Endodermal cell (in vitro differentiated cells): Measurements from ENCODE around the gene GNA12. TPM values are rescaled to one million over a fixed set of nuclear protein-coding genes. Genes with fewer than 3 reads are reported as not detected.

Source experiments
- DNase-seq: peaks from one replicate; pipeline ENCODE4 v3.0.0-alpha.2; 2017
- H3K27ac ChIP-seq: 2 replicates; pipeline ENCODE4 v1.5.1; 2013; ENCODE audit warnings: mild to moderate bottlenecking, low read depth, low read length, moderate library complexity
- H3K27me3 ChIP-seq: 2 replicates; pipeline ENCODE4 v1.6.1; 2013; ENCODE audit warnings: mild to moderate bottlenecking, low read length, moderate library complexity; ENCODE audit not compliant: insufficient read depth, control insufficient read depth, poor library complexity, severe bottlenecking
- H3K36me3 ChIP-seq: 2 replicates; pipeline ENCODE4 v1.7.0; 2013; ENCODE audit warnings: mild to moderate bottlenecking, low read length, moderate library complexity; ENCODE audit not compliant: control insufficient read depth, insufficient read depth
- H3K4me1 ChIP-seq: one replicate; pipeline ENCODE4 v1.7.0; 2013; ENCODE audit warnings: low read length; ENCODE audit not compliant: control insufficient read depth, insufficient read depth
- H3K4me3 ChIP-seq: 2 replicates; pipeline ENCODE4 v1.5.1; 2013; ENCODE audit warnings: mild to moderate bottlenecking, low read length, moderate library complexity
- H3K9ac ChIP-seq: 2 replicates; pipeline ENCODE4 v1.6.1; 2013; ENCODE audit warnings: mild to moderate bottlenecking, low read length, moderate library complexity; ENCODE audit not compliant: poor library complexity, severe bottlenecking; ENCODE audit errors: extremely low read depth
- H3K9me3 ChIP-seq: 2 replicates; pipeline ENCODE4 v1.6.1; 2013; ENCODE audit warnings: mild to moderate bottlenecking, low read length, moderate library complexity; ENCODE audit not compliant: control insufficient read depth
- H3K27ac Mint-ChIP-seq: 2 replicates; pipeline ENCODE4 v1.8.0; 2020; ENCODE audit warnings: mixed read lengths
- H3K27me3 Mint-ChIP-seq: 2 replicates; pipeline ENCODE4 v1.8.0; 2021; ENCODE audit warnings: mild to moderate bottlenecking, mixed read lengths; ENCODE audit not compliant: insufficient read depth
- H3K36me3 Mint-ChIP-seq: 2 replicates; pipeline ENCODE4 v1.8.0; 2020; ENCODE audit warnings: low read depth, mixed read lengths
- H3K4me1 Mint-ChIP-seq: 2 replicates; pipeline ENCODE4 v1.8.0; 2020; ENCODE audit warnings: mixed read lengths
- H3K4me3 Mint-ChIP-seq: 2 replicates; pipeline ENCODE4 v1.8.0; 2020; ENCODE audit warnings: mild to moderate bottlenecking, moderate library complexity, mixed read lengths
- H3K9me3 Mint-ChIP-seq: 2 replicates; pipeline ENCODE4 v1.8.0; 2020; ENCODE audit warnings: mild to moderate bottlenecking, mixed read lengths
- WGBS, 2 experiments: methylation state at CpG; one replicate each; pipeline versions ENCODE4 v1.1.5 to v1.1.7; 2013; ENCODE audit warnings: missing lambda C conversion rate in 2 of 2, mixed read lengths in 1 of 2; ENCODE audit not compliant: insufficient coverage in 1 of 2, insufficient read length in 1 of 2; 5-methylcytosine and 5-hydroxymethylcytosine counted together
- total RNA-seq, 2 donors: library from RNA; stranded (reverse); fragmentation: NEBNext Ultra II Directional in 1 of 2; extraction: Animal tissue kit (Norgen Biotek cat#: 25700) in 1 of 2; gene quantifications; 2 replicates in 1 of 2; 3 replicates in 1 of 2; pipeline ENCODE4 v1.2.1, GENCODE V29; 2021
- TF ChIP-seq, protein P1 (sequence below): fragments of 200-600 bp; sonication (generic); conservative IDR thresholded peaks from 2 replicates; pipeline ENCODE4 v1.5.0; 2021; ENCODE audit warnings: antibody characterized with exemption, mild to moderate bottlenecking

GNA12 gene
- total RNA-seq, 2 donors from 2014 or later: 55.0 to 64.7 TPM

DNA sequence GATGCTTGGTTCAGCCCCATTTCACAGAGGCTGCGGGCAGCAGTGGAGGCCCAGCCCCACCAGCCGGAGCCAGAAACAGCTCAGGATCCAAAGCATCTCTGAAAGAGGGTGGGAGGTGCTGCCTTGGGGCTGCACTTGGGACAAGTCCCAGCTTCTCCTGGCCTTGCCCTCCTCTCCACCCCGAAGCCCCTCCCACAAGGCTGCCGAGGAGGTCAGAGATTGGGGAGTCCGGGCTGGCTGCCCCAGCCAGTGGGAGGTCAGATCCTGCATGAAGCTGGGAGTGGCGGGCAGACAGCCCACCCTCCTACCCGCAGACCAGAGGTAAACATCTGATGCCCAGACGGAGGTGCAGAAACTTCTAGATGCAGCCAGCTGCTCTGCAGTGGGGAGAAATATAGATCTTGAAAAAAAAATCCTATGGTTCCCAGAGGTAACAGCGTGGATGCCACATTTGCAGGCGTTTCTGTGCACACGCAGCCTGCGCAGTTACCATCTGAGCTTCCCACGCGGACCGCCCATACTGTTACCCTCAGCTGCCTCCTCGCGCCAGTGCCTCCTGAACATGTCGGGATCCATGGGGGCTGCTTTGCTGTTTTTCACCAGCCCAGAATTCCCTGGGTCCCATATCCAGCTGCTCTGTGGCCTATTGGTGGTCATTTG, 36.9 kb upstream of the GNA12 start:
- no peaks in the 10 kb centered on the region for H3K9me3 Mint-ChIP-seq
- Histone ChIP-seq H3K36me3 (no peaks in the 10 kb centered on the region), H3K9ac (no peak overlapping the region), H3K27ac (no peak overlapping the region), H3K4me3 (no peak overlapping the region), H3K9me3 (no peaks in the 10 kb centered on the region), H3K4me1 (peaks cover 2% of the 10 kb centered on the region), H3K27me3 (no peaks in the 10 kb centered on the region)
- H3K27ac Mint-ChIP-seq: no peak overlapping the region
- WGBS, 2 experiments: 82 to 83% methylated on average over 16 to 18 of the region's 18 CpGs
- no peaks in the 10 kb centered on the region for H3K27me3 Mint-ChIP-seq
- no peak overlapping the region for H3K4me3 Mint-ChIP-seq
- TF ChIP-seq, protein P1, sequence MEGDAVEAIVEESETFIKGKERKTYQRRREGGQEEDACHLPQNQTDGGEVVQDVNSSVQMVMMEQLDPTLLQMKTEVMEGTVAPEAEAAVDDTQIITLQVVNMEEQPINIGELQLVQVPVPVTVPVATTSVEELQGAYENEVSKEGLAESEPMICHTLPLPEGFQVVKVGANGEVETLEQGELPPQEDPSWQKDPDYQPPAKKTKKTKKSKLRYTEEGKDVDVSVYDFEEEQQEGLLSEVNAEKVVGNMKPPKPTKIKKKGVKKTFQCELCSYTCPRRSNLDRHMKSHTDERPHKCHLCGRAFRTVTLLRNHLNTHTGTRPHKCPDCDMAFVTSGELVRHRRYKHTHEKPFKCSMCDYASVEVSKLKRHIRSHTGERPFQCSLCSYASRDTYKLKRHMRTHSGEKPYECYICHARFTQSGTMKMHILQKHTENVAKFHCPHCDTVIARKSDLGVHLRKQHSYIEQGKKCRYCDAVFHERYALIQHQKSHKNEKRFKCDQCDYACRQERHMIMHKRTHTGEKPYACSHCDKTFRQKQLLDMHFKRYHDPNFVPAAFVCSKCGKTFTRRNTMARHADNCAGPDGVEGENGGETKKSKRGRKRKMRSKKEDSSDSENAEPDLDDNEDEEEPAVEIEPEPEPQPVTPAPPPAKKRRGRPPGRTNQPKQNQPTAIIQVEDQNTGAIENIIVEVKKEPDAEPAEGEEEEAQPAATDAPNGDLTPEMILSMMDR: no peak
- H3K4me1 Mint-ChIP-seq: peaks cover 4% of the 10 kb centered on the region
- H3K36me3 Mint-ChIP-seq: no peaks in the 10 kb centered on the region
- DNase-seq: peak; percentile 91

DNA sequence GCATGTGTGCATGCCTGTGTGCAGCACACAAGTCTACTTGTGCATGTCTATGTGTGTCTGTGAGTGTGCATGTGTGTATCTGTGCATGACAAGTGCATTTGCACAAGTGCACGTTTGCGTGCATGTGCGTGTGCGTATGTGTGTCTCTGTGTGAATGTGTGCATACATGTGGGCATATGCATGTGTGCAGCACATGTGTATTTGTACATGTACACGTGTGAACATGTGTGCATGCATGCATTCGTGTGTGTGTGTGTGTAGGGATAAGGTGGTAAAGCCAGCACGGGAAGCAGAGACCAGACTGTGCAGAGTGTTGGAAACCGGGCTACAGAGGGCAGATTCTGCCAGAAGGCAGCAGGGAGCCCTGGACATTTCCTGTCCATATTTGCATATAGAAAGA, 35.9 kb upstream of the GNA12 start:
- no peak overlapping the region for H3K27ac Mint-ChIP-seq
- Histone ChIP-seq H3K9me3 (no peaks in the 10 kb centered on the region), H3K36me3 (no peaks in the 10 kb centered on the region), H3K9ac (no peak overlapping the region), H3K27me3 (no peaks in the 10 kb centered on the region), H3K4me3 (no peak overlapping the region), H3K4me1 (peaks cover 2% of the 10 kb centered on the region), H3K27ac (no peak overlapping the region)
- H3K27me3 Mint-ChIP-seq: no peaks in the 10 kb centered on the region
- 75 to 89% methylated on average over 4 to 8 of the region's 8 CpGs for WGBS, 2 experiments
- peaks cover 4% of the 10 kb centered on the region for H3K4me1 Mint-ChIP-seq
- H3K36me3 Mint-ChIP-seq: no peaks in the 10 kb centered on the region
- TF ChIP-seq, protein P1: no peak
- H3K9me3 Mint-ChIP-seq: no peaks in the 10 kb centered on the region
- no peak for DNase-seq
- H3K4me3 Mint-ChIP-seq: no peak overlapping the region

DNA sequence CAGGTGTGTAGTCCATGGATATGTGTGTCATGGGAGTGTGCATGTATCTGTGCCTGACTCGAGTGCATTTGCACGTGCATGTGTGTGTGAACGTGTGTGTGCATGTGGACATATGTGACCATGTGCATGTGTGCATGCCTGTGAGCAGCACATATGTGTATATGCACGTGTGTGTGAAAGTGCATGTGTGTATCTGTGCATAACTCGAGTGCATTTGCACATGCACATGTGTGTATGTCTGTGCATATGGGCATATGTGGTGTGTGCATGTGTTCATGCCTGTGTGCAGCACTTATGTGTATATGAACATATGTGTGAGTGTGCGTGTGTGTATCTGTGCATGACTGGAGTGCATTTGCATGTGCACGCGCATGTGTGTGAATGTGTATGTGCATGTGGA, 35.2 kb upstream of the GNA12 start:
- no peak for DNase-seq
- TF ChIP-seq, protein P1: no peak
- 92 to 94% methylated on average over 8 of the region's 8 CpGs for WGBS, 2 experiments
- Histone ChIP-seq H3K4me1 (peaks cover 2% of the 10 kb centered on the region), H3K4me3 (no peak overlapping the region), H3K9ac (no peak overlapping the region), H3K36me3 (no peaks in the 10 kb centered on the region), H3K27me3 (no peaks in the 10 kb centered on the region), H3K27ac (no peak overlapping the region), H3K9me3 (no peaks in the 10 kb centered on the region)
- Mint-ChIP-seq H3K27ac (no peak overlapping the region), H3K4me1 (peaks cover 4% of the 10 kb centered on the region), H3K4me3 (no peak overlapping the region), H3K36me3 (no peaks in the 10 kb centered on the region), H3K9me3 (no peaks in the 10 kb centered on the region), H3K27me3 (no peaks in the 10 kb centered on the region)
